ENCODE data around the gene NPHP1. TPM values are rescaled to one million over a fixed set of nuclear protein-coding genes. Genes with fewer than 3 reads are reported as not detected.
"Not testable (repeated sequence)": the region's sequence is repeated elsewhere in the genome, so short reads cannot be mapped to it uniquely, and the experiment has no call there.

NPHP1 gene
- total RNA-seq, 1 experiment from 2014 or later = 1.5 TPM

GRCh38 chr2:110173523-110173922 is 31.3 kb downstream of the NPHP1 start:
- Histone ChIP-seq H3K4me2 (ENCODE audit: low read depth, low read length, poor library complexity, severe bottlenecking) (no peak overlapping the region), H3K9me3 (ENCODE audit: low read length) (no peaks in the 10 kb centered on the region), H3K27ac (ENCODE audit: low read length) (no peak overlapping the region), H3K4me1 (ENCODE audit: low read length) (no peaks in the 10 kb centered on the region), H3K9me2 (replicated peaks; ENCODE audit: insufficient read depth, low read length) (no peaks in the 10 kb centered on the region), H3K79me2 (ENCODE audit: low read length) (no peaks in the 10 kb centered on the region), H3K4me3 (ENCODE audit: low read length) (no peak overlapping the region), H4K20me1 (ENCODE audit: insufficient read depth, low read depth, low read length) (no peaks in the 10 kb centered on the region), H3K27me3 (ENCODE audit: low read length) (0 out of 2 replicates have a peak, but pooled peaks cover 3% of the 10 kb centered on the region), H2AFZ (ENCODE audit: low read length) (no peak overlapping the region), H3K36me3 (ENCODE audit: insufficient read depth, low read length) (no peaks in the 10 kb centered on the region), H3K9ac (ENCODE audit: low read length) (no peak overlapping the region)
- DNase-seq = no peak

GRCh38 chr2:110172506-110172905 is 32.3 kb downstream of the NPHP1 start:
- H3K9me2 ChIP-seq (replicated peaks; ENCODE audit: insufficient read depth, low read length) = no peaks in the 10 kb centered on the region
- no peaks in the 10 kb centered on the region for H3K36me3 ChIP-seq (ENCODE audit: insufficient read depth, low read length)
- H3K9ac ChIP-seq (ENCODE audit: low read length) = no peak overlapping the region
- no peak overlapping the region for H3K4me2 ChIP-seq (ENCODE audit: low read depth, low read length, poor library complexity, severe bottlenecking)
- no peak overlapping the region for H2AFZ ChIP-seq (ENCODE audit: low read length)
- no peak for DNase-seq
- H3K79me2 ChIP-seq (ENCODE audit: low read length) = no peaks in the 10 kb centered on the region
- no peak overlapping the region for H3K27ac ChIP-seq (ENCODE audit: low read length)
- 0 out of 2 replicates have a peak, but pooled peaks cover 3% of the 10 kb centered on the region for H3K27me3 ChIP-seq (ENCODE audit: low read length)
- H3K4me1 ChIP-seq (ENCODE audit: low read length) = no peaks in the 10 kb centered on the region
- no peak overlapping the region for H3K4me3 ChIP-seq (ENCODE audit: low read length)
- no peaks in the 10 kb centered on the region for H4K20me1 ChIP-seq (ENCODE audit: insufficient read depth, low read depth, low read length)
- no peaks in the 10 kb centered on the region for H3K9me3 ChIP-seq (ENCODE audit: low read length)

GRCh38 chr2:110170102-110170501 is 34.7 kb downstream of the NPHP1 start:
- Histone ChIP-seq H3K4me3 (ENCODE audit: low read length) (no peak overlapping the region), H3K27me3 (ENCODE audit: low read length) (no peaks in the 10 kb centered on the region), H3K4me2 (ENCODE audit: low read depth, low read length, poor library complexity, severe bottlenecking) (peak overlapping the region; percentile 28), H3K9me2 (replicated peaks; ENCODE audit: insufficient read depth, low read length) (no peaks in the 10 kb centered on the region), H3K79me2 (ENCODE audit: low read length) (no peaks in the 10 kb centered on the region), H3K27ac (ENCODE audit: low read length) (no peak overlapping the region), H4K20me1 (ENCODE audit: insufficient read depth, low read depth, low read length) (no peaks in the 10 kb centered on the region), H3K9me3 (ENCODE audit: low read length) (no peaks in the 10 kb centered on the region), H3K36me3 (ENCODE audit: insufficient read depth, low read length) (no peaks in the 10 kb centered on the region), H3K4me1 (ENCODE audit: low read length) (no peaks in the 10 kb centered on the region), H2AFZ (ENCODE audit: low read length) (0 out of 2 replicates have a peak overlapping the region, but pooled peaks have one; percentile 23), H3K9ac (ENCODE audit: low read length) (no peak overlapping the region)
- DNase-seq = no peak

- Histone ChIP-seq H3K4me2 (ENCODE audit: low read depth, low read length, poor library complexity, severe bottlenecking) (no peak overlapping the region), H4K20me1 (ENCODE audit: insufficient read depth, low read depth, low read length) (no peaks in the 10 kb centered on the region), H3K4me1 (ENCODE audit: low read length) (no peaks in the 10 kb centered on the region), H3K9me2 (replicated peaks; ENCODE audit: insufficient read depth, low read length) (no peaks in the 10 kb centered on the region), H3K27ac (ENCODE audit: low read length) (no peak overlapping the region), H3K79me2 (ENCODE audit: low read length) (no peaks in the 10 kb centered on the region), H3K36me3 (ENCODE audit: insufficient read depth, low read length) (no peaks in the 10 kb centered on the region), H2AFZ (ENCODE audit: low read length) (no peak overlapping the region), H3K9ac (ENCODE audit: low read length) (no peak overlapping the region), H3K9me3 (ENCODE audit: low read length) (no peaks in the 10 kb centered on the region), H3K4me3 (ENCODE audit: low read length) (no peak overlapping the region), H3K27me3 (ENCODE audit: low read length) (no peaks in the 10 kb centered on the region)
- DNase-seq = no peak
These were observed 37.4 kb downstream of the NPHP1 start for GRCh38 chr2:110167326-110168000.

- Histone ChIP-seq H3K36me3 (ENCODE audit: insufficient read depth, low read length) (no peaks in the 10 kb centered on the region), H3K79me2 (ENCODE audit: low read length) (no peaks in the 10 kb centered on the region), H3K9ac (ENCODE audit: low read length) (no peak overlapping the region), H3K9me3 (ENCODE audit: low read length) (no peaks in the 10 kb centered on the region), H2AFZ (ENCODE audit: low read length) (no peak overlapping the region), H3K27ac (ENCODE audit: low read length) (no peak overlapping the region), H3K27me3 (ENCODE audit: low read length) (no peaks in the 10 kb centered on the region), H3K4me2 (ENCODE audit: low read depth, low read length, poor library complexity, severe bottlenecking) (no peak overlapping the region), H3K9me2 (replicated peaks; ENCODE audit: insufficient read depth, low read length) (no peaks in the 10 kb centered on the region), H3K4me1 (ENCODE audit: low read length) (no peaks in the 10 kb centered on the region), H3K4me3 (ENCODE audit: low read length) (no peak overlapping the region), H4K20me1 (ENCODE audit: insufficient read depth, low read depth, low read length) (no peaks in the 10 kb centered on the region)
- no peak for DNase-seq
These were observed 38.5 kb downstream of the NPHP1 start for GRCh38 chr2:110166266-110166665.

- H3K27ac ChIP-seq (ENCODE audit: low read length) = no peak overlapping the region
- H3K4me3 ChIP-seq (ENCODE audit: low read length) = no peak overlapping the region
- H3K9me3 ChIP-seq (ENCODE audit: low read length) = no peaks in the 10 kb centered on the region
- H2AFZ ChIP-seq (ENCODE audit: low read length) = no peak overlapping the region
- H3K9ac ChIP-seq (ENCODE audit: low read length) = no peak overlapping the region
- no peaks in the 10 kb centered on the region for H3K36me3 ChIP-seq (ENCODE audit: insufficient read depth, low read length)
- H3K4me2 ChIP-seq (ENCODE audit: low read depth, low read length, poor library complexity, severe bottlenecking) = no peak overlapping the region
- DNase-seq = peak; percentile 77
- H3K27me3 ChIP-seq (ENCODE audit: low read length) = no peaks in the 10 kb centered on the region
- no peaks in the 10 kb centered on the region for H3K4me1 ChIP-seq (ENCODE audit: low read length)
- no peaks in the 10 kb centered on the region for H4K20me1 ChIP-seq (ENCODE audit: insufficient read depth, low read depth, low read length)
- H3K9me2 ChIP-seq (replicated peaks; ENCODE audit: insufficient read depth, low read length) = no peaks in the 10 kb centered on the region
- H3K79me2 ChIP-seq (ENCODE audit: low read length) = no peaks in the 10 kb centered on the region
These were observed 47.5 kb downstream of the NPHP1 start for GRCh38 chr2:110157153-110157793.

GRCh38 chr2:110154828-110155227 is 50.0 kb downstream of the NPHP1 start:
- H3K9me3 ChIP-seq (ENCODE audit: low read length); H3K27me3 ChIP-seq (ENCODE audit: low read length); H3K4me2 ChIP-seq (ENCODE audit: low read depth, low read length, poor library complexity, severe bottlenecking); H4K20me1 ChIP-seq (ENCODE audit: insufficient read depth, low read depth, low read length); H3K9ac ChIP-seq (ENCODE audit: low read length); H3K36me3 ChIP-seq (ENCODE audit: insufficient read depth, low read length); H2AFZ ChIP-seq (ENCODE audit: low read length); H3K79me2 ChIP-seq (ENCODE audit: low read length); H3K4me1 ChIP-seq (ENCODE audit: low read length); H3K4me3 ChIP-seq (ENCODE audit: low read length); H3K27ac ChIP-seq (ENCODE audit: low read length); H3K9me2 ChIP-seq (replicated peaks; ENCODE audit: insufficient read depth, low read length); DNase-seq: not testable (repeated sequence)

GRCh38 chr2:110154188-110154587 is 50.6 kb downstream of the NPHP1 start:
- H3K4me3 ChIP-seq (ENCODE audit: low read length); H3K9me2 ChIP-seq (replicated peaks; ENCODE audit: insufficient read depth, low read length); H3K27me3 ChIP-seq (ENCODE audit: low read length); H4K20me1 ChIP-seq (ENCODE audit: insufficient read depth, low read depth, low read length); DNase-seq; H3K27ac ChIP-seq (ENCODE audit: low read length); H3K4me1 ChIP-seq (ENCODE audit: low read length); H3K9ac ChIP-seq (ENCODE audit: low read length); H3K4me2 ChIP-seq (ENCODE audit: low read depth, low read length, poor library complexity, severe bottlenecking); H3K79me2 ChIP-seq (ENCODE audit: low read length); H3K36me3 ChIP-seq (ENCODE audit: insufficient read depth, low read length); H2AFZ ChIP-seq (ENCODE audit: low read length); H3K9me3 ChIP-seq (ENCODE audit: low read length): not testable (repeated sequence)
